Stimulated activated CD8-positive, alpha-beta memory T cell treated with anti-CD3 and anti-CD28 coated beads, Interleukin-15, amount 100 ng/mL, for 1 hour (primary cell): ENCODE data around the gene EXOC5.

Source experiments
- DNase-seq: peaks from one replicate; pipeline ENCODE4 v3.0.0-alpha.2; 2020; ENCODE audit warnings: low read depth

EXOC5 gene, protein sequence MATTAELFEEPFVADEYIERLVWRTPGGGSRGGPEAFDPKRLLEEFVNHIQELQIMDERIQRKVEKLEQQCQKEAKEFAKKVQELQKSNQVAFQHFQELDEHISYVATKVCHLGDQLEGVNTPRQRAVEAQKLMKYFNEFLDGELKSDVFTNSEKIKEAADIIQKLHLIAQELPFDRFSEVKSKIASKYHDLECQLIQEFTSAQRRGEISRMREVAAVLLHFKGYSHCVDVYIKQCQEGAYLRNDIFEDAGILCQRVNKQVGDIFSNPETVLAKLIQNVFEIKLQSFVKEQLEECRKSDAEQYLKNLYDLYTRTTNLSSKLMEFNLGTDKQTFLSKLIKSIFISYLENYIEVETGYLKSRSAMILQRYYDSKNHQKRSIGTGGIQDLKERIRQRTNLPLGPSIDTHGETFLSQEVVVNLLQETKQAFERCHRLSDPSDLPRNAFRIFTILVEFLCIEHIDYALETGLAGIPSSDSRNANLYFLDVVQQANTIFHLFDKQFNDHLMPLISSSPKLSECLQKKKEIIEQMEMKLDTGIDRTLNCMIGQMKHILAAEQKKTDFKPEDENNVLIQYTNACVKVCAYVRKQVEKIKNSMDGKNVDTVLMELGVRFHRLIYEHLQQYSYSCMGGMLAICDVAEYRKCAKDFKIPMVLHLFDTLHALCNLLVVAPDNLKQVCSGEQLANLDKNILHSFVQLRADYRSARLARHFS

DNA sequence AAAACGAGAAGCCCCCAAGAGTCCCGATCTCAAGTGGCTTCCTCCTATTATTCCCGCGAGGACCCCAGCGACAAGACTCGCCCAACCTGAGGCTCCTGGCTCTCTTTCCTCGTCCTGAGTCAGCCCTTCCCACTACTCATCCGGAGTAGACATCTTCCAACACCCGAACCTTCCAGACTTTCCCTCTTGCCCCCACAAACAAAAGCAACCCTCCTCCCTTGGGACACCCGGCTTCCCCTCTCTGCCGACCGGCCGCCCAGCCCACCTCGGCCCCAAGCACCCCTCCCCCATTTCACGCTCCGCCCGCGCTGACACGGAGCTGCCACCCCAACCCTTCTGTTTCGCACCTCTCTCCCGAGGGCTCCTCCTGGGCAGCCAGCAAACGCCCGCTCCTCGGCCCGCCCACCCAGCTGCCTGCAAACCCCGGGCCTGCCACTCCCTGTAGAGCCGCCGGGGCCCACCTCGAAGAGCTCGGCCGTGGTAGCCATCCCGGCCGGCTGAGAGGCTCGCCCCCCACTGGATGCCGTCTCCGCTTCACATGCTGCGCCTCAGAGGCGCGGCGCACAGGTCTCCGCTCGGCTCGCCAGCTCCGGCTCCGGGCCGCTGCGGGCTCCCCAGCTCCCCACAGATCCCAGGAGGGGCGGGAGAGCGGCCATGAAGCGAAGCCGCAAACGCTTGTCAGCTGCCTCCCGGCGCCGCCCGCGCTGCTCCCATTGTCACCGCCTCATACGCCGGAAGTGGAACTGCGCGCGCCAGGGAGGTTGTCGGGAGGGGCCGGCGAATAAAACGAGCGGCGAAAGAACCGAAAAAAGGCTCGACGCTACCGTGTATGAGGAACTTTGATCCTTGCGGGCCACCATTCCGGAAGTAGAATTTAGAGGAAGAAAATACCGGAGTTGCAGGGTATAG is at the start of gene EXOC5, which contains the start of gene AP5M1:
TSS of gene EXOC5 (minus strand) at position 745 of the 909 bp plus-strand sequence. CDS start at position 488, 257 bp downstream.
TSS of gene AP5M1 (plus strand) at position 811 of the 909 bp plus-strand sequence. CDS start 344 bp downstream, outside the sequence.
- DNase-seq, result peak; percentile 79

DNA sequence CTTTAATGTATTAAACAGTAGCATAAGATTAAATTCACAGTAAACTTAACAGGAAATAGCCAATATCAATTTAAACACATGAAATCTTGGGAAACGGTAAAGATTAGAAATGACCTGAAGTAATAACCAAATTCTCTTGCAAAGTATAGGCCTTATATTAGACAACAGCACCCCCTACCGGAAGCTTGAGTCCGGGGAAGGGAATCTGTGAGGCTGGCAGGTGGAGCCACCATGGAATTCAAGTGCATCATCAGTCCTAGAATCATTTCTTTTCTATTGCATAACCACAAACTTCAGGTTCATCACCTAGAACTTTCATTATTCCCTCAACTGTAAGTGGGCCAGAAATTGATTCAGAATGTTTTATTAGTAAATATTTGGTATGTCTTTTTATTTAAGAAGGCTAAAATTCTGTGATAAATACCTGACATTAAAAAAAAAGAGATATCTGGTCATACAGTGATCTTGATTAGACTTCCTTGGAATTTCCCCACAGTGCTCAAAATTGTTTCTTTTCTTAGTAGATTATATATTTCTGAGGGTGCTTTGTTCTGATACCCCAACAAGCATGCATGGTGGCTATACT is 48.6 kb upstream of the EXOC5 start:
- peak; percentile 58 for DNase-seq

DNA sequence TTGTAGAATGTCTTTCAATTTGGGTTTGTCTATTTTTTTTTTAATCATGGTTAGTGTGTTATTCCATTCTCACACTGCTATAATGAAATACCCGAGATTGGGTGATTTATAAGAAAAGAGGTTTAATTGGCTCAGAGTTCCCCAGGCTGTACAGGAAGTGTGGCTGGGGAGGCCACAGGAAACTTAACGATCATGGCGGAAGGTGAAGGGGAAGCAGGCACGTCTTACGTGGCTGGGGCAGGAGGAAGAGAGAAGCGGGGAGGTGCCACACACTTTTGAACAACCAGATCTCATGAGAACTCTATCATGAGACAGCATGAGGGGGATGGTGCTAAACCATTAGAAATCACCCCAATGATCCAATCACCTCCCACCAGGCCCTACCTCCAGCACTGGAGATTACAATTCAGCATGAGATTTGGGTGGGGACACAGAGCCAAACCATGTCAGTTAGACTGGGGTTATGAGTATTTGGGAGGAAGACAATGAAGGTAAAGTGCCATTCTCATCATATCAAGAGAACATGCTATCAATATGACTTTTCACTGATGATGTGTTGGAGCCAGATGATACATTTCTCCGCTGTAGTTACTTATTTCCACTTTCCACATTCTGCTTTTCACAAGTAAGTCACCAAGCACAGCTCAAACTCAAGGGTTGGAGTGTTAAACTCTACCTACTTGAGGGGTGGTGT is 45.8 kb upstream of the EXOC5 start:
- no peak for DNase-seq

DNA sequence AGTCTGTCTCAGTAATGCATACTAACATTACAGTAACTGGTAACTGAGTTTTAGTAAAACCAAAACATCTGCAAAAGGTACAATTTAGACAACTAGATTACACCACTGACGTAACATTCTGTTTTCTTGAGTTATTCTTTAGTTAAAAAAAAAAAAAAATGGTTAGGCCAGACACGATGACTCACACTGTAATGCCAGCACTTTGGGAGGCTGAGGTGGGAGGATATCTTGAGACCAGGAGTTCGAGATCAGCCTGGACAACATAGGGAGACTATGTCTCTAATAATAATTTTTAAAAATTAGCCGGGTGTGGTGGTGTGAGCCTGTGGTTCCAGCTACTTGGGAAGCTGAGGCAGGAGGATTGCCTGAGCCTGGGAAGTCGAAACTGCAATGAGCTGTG is 34.2 kb upstream of the EXOC5 start:
- no peak for DNase-seq

DNA sequence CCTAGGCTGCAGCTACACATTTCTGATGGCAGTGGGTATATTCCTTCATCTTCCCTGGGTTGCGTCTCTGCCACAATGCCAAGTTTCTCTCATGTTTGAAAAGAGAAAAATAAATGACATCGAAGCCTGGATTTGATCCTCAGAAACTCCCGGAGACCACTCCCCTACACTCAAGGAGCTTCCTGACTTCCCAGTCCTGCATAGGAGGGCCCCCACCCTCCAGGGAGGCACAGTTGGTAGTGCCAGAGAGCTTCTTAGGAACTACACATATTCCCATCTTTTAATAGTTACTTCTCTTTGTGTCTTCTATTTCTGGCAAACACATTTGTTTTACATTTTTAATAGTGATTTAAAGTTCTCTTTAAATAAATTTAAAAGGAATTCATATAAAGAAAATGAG is 30.8 kb upstream of the EXOC5 start:
- DNase-seq, result no peak

DNA sequence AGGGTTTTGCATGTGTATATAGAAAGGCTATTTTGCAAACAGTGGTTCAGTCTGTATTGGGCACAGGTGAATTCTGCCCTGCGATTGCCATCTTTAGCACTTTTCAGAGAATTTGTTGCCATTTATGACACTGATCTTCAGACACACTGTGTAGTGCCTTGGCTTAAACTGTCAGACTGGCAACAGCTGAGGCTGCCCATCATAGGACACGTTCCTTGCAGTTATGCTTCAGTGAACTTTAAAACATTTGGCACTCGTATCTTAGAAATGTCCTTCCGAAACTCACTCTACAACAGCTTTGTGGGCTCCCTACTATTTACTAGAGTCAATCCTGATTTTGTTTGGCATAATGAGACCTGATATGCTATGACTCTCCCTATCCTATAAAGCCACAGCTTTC is 29.1 kb upstream of the EXOC5 start:
- no peak for DNase-seq

DNA sequence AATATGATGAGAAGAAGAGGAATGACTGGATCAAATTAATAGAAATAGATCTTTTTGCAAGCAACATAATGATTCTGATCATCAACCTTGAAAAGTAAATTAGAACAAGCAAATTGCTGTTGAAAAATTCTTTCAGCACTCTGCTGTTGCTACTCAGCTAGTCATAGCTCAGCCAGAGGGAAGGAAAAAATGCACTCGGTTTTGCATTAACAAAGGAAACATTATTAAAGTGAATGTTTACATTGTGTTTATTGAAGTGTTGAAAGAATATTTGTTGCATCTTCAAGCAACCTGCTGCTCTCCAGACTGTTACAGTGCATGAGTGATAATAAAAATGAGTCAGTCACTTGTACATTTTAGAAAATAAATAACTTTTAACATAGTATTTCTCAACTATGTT is 26.5 kb upstream of the EXOC5 start:
- no peak for DNase-seq

DNA sequence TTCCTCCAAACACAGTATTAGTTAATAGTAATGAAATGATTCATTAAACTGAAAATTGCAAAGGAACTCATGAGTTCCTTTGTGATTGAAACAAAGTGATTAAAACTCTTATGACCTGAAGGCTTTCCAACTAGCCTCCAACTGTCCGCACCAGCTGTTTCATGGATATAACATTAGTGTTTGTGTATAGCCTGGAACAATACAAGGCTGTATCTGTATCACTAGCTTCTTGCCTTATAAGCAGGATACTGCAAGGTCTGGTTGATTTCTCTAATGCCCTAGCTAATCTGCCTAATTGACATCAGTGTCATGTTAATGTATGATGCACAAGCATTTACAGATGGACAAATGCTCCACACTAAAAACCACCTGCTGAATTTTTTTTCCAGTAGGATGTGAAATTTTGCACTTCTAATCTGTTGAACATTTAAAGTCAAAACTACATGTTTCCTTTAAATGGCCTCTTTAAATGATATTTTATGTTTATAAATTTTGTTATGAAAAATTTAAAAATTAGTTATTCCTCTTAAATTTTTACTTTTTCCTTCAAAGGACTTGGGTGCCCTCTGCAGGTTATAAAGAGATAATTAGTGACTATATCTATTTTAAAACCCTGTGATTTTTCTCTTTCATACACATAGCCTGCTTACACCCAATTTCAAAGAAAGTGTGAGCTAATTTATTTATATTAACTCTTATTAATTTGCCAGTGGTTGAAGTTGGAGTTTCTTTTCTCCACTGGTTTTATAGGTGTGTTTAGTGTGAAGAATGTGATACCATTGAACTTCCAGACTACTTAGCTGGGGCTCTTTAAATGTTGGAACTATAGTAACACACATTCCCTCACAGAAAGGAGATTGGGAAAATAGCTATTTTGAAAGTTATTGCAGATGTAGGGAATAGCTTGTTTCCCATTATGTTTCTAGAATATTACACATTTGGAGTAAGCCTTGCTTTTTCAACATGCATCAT is 25.4 kb upstream of the EXOC5 start:
- no peak for DNase-seq

DNA sequence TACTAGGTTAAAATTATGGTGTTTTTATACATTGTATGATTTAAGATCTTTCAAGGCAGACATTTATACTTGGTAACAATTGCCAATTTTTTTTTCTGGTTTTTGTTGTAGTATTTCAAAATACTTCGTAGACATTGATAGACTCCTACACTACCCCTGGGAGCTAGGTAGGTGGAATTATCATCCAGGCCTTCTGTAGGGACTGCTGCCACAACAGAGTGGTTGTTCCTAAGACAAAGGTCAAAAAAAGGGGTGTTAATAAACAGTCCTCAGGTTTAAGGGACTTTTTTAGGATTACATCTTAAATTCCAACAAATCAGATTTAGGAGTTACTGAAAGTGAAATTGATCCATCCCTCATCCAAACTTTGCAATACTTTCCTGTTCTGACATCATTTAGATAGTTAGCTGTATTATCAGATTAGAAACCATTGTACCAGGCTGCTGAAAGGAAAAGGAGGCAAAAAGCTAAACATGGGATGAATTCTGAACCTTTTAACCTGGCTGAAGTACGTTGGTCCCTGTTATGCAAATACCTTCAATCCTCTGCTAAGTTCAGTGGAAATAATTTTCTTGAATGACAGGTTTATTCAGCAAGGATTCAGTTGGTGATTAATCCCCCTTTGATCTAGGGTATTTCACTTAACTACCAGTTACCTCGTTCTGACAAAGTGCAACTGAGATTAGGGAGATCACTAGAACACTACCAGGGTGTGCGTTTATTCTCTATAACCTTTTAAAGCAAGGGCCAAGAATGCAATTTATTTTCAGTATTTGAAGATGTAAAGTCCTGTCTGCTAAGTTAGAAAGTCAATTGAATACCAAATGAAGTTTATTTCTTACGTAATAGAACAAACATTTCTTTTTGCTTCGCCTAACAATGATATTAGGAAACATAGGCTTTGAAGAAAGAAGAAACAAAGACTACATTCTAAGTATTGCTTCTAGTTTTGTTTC is 23.3 kb upstream of the EXOC5 start:
- no peak for DNase-seq

DNA sequence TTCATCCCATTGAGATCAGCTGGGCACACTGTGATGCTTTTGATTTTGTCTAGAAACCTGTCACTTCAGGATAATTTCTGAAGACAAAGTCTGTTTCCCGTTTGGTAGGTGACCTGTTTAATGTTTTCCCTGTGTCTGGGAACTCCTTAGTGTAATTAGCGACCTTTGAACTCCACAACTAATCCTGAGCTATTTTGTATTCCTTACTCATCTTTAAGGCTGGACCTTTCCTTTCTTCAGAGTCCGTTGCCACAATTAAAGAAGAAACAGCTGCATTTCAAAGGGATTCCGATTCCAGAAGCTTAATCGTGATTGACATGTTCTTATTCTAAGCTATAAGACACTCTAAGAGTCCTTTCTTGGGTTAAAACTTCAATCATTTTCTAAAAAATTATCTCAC is 22.0 kb upstream of the EXOC5 start:
- DNase-seq, result no peak

DNA sequence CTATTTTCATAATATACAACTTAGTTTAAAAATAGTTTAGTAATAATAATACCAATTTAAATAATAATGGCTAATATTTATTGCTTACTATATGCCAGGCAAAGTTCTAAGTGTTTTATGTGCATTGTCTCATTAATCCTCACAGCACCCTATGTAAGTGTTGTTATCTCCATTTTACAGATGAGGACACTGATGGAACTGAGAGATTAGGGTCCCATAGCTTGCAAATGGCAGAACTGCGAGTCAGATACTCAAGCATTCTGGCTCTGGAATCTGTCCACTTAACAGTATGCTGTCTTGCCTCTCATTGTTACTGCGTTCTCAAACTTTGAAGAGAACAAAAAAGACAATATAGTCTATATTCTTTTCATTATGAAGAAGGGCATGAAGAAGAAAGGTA is 19.0 kb upstream of the EXOC5 start:
- no peak for DNase-seq

DNA sequence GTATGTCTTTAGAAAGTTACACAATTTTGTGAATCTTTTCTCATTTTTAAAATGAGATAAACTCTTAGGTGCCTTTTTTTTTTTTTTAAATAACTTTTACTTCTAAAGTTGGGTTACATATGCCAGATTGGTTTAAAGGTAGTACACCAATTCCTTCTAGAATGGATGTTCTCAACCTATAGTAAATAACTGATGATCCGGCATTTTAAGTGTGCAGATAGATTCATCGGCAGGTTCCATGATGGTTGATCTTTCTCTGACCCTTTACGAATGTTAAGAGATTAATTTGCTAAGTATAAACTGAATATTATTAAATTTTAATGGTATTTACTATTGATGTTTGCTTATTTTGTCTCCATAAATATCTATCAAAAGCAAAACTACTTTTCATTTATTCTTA is 8.4 kb upstream of the EXOC5 start:
- no peak for DNase-seq

DNA sequence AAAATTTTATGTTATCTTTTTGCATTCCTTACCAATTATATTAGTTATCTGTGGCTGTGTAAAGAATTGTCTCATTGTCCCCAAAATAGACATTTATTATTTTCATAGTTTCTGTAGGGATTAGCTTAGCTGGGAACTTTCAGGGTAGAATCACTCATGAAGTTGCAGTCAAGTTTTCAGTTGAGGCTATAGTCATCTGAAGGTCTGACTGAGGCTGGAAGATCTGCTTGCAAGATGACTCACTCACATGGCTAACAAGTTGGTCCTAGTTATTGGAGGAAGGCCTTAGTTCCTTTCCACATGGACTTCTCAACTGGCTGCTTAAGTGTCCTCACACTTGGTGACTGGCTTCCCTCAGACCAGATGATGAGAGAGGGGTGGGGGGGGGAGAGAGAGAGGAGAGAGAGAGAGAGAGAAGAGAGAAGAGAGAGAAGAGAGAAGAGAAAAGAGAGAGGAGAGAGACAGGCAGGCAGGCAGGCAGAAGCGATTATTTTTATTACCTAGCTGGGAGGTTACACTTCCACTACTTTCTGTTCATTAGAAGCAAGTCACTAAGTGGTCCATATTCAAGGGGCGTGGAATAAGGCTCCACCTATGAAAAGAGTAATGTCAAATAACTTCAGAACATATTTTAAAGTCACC is 6.4 kb upstream of the EXOC5 start:
- DNase-seq, result no peak

DNA sequence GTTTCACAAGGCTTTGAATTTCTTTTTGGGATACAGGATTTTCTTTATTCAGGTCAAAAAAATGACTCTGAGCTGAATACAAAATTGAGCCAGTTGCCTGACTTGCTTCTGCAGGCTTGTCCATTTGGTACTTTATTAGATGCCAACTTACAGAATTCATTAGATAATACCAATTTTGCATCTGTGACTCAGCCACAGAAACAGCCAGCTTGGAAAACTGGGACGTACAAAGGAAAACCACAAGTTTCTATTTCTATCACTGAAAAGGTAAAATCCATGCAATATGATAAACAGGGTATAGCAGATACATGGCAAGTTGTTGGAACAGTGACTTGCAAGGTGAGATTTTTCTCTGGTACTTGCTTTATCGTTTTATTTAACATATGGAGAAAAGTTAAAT is 5.8 kb upstream of the EXOC5 start:
- no peak for DNase-seq

DNA sequence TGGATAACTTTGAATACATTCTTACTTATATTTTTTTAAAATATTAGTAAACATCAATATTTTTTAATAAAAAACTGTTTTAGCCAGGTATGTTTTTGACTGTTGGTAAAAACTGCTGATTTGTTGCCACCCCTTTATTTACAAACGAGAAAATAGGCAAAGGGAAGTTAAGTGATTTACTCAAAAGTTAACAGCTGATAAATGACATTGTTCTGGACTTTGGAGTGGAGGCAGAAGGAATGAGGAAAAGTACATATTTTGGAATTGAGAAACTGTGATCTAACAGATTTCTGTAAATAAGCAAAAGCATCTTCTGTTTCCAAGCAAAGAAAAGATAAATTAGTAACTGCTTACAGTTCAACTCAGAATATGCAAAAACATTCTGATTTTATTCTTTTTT is 4.5 kb upstream of the EXOC5 start:
- no peak for DNase-seq

DNA sequence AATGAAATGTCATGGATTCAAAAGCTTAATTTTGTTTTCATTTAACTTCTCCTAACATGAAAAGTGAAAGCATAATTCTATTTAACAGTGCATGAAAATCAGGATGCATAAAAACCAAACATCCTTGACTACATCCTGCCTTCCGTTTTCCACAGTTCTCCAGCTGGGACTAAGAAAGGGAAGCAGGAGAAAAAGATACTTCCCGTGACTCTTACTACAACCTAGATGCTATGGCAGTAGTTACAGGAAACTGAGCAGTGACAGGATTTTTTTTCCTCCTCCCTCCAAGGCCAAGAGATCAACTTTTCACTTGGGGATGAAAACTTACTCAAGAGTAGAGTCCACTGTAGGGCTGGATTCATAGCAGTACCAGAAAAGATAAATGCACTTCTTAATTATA is 2.6 kb downstream of the EXOC5 start:
- DNase-seq, result no peak

DNA sequence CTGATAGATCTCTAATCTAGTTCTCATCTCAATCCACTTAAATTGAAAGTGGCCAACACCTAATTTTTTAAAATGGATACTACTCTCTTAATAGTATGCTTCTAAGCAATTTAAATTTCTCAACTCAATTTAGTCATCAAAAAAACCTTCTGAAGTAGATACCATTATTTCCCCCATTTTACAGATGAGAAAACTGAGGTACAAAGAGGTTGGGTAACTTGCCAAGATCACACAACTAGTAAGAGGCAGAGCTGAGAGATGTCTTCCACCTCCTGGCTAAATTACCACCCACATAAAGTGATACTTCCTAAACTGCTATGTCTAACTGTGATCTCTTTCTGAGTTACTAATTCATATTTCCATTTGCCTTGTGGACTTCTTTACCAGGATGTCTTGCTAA is 6.6 kb downstream of the EXOC5 start:
- DNase-seq, result no peak

DNA sequence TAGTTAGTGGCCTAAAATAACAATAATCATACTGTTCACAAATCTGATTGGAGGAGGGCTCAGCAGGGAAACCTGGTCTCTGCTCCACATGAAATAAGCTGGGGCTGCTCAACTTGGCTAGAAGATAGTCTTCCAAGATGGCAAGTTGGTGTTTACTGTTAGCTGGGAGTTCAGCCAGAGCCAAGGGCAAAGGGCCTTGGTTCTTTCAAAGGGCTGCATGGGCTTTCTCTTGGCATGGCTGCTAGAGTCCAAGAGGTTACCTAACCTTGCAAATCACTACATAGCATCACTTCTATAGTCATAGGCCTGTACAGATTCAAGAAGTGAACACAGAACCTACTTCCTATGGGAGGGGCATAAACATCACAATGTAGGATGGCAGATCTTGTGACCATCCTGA is 7.1 kb downstream of the EXOC5 start:
- DNase-seq, result no peak

DNA sequence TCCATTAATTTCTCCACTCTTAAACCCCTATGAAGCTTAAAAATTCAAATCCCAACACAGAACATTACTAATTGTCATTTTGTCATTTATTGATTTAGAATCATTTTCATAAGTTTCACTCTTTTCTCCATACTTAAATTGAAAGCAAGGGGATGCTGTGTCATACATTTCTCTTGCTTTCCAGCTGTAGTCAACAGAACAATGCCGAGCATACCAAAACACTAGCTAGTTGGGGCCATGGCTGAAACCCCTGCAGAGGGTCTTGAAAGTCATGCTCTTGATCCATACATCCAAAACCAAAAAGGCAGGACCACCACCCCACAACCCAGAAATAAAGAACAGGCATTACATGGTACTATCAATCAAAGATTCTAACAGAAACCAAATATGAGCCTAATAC is 9.0 kb downstream of the EXOC5 start:
- DNase-seq, result no peak
